ENCODE results near the gene BTNL3. TPM values are rescaled to one million over a fixed set of nuclear protein-coding genes. Genes with fewer than 3 reads are reported as not detected.
"Not testable (repeated sequence)": the region's sequence is repeated elsewhere in the genome, so short reads cannot be mapped to it uniquely, and the experiment has no call there.

The BTNL3 gene
- total and polyA plus RNA-seq, 10 of the 15 experiments (the other 5 are each of a cell fraction or from before 2014, with no cell fraction given) = 0.39 TPM; not detected in 9

DNA sequence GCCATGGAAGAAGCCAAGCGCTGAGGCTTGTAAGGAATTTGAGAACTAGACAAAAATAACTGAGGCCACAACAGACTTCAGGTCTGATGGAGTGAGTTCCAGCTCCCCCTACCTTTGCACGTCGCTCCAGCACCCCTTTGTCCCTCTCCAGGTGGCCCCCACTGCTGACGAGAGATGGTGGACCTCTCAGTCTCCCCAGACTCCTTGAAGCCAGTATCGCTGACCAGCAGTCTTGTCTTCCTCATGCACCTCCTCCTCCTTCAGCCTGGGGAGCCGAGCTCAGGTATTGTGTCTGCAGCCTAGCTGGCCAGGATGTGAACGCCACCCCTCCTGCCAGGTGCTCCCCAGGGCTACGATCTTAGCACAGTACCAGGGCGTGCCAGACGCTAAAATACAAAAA is 56.7 kb downstream of the BTNL3 start (continued):
- no peak for TF ChIP-seq MEF2A (IDR thresholded peaks at IDR 0.05; ENCODE audit: insufficient read depth, low read depth, low read length)
- TF ChIP-seq MYC (IDR thresholded peaks at IDR 0.05; ENCODE audit: insufficient read depth, insufficient read length, insufficient replicate concordance, low read length, severe bottlenecking) = no peak
- no peak for TF ChIP-seq MTA2 (IDR thresholded peaks at IDR 0.05; ENCODE audit: low read depth)
- TF ChIP-seq RAD51 (IDR thresholded peaks at IDR 0.05) = no peak
- TF ChIP-seq TBL1XR1 (IDR thresholded peaks at IDR 0.05; ENCODE audit: low read depth, low read length) = no peak
- no peak for TF ChIP-seq CBX3 (IDR thresholded peaks at IDR 0.05; ENCODE audit: borderline replicate concordance, low read depth)
- no peak for TF ChIP-seq TCF3 (IDR thresholded peaks at IDR 0.05; ENCODE audit: borderline replicate concordance, insufficient read depth, low read depth, low read length)
- TF ChIP-seq KAT2A (conservative IDR thresholded peaks at IDR 0.05; ENCODE audit: control insufficient read depth, low read depth, low read length) = no peak
- TF ChIP-seq ZBTB4 (CRISPR knock-in tag; IDR thresholded peaks at IDR 0.05) = no peak
- TF ChIP-seq ZBTB33 (IDR thresholded peaks at IDR 0.05) = no peak
- TF ChIP-seq SKIL (IDR thresholded peaks at IDR 0.05; ENCODE audit: low read depth, poor library complexity, severe bottlenecking) = no peak

GRCh38 chr5:181045857-181046256 is 57.2 kb downstream of the BTNL3 start:
- FAIRE-seq; H2AFZ ChIP-seq (ENCODE audit: control insufficient read depth, low read depth, low read length); ATAC-seq; H3K27ac ChIP-seq (ENCODE audit: control insufficient read depth, insufficient read depth); H3K4me3 ChIP-seq; POLR2A ChIA-PET; DNase-seq (ENCODE audit: low read depth, low spot score); H3K36me3 ChIP-seq (ENCODE audit: control insufficient read depth in 2 of 2, insufficient read depth in 2 of 2, low read length in 1 of 2); H3K27me3 ChIP-seq (replicated peaks in 1 of 2; ENCODE audit: control insufficient read depth in 2 of 2, insufficient read depth in 2 of 2, low read length in 1 of 2); H3K79me2 ChIP-seq (ENCODE audit: control insufficient read depth, insufficient read depth, low read length); H3K4me1 ChIP-seq (ENCODE audit: control insufficient read depth, insufficient read depth, low read length); RAD21 ChIA-PET (ENCODE audit: unreplicated experiment); H3K4me2 ChIP-seq (ENCODE audit: control insufficient read depth, insufficient read depth); intact Hi-C loops (cut with micrococcal nuclease; ENCODE audit: unreplicated experiment); H3K9ac ChIP-seq (ENCODE audit: control insufficient read depth, insufficient read depth, low read length); CTCF ChIA-PET; H3K9me3 ChIP-seq (replicated peaks; ENCODE audit: control insufficient read depth, insufficient read depth, low read length); H4K20me1 ChIP-seq (ENCODE audit: control insufficient read depth, insufficient read depth); in situ Hi-C loops (cut with MboI); BruUV-seq (replicated peaks): not testable (repeated sequence)
- SMC1A ChIA-PET (ENCODE audit: uncharacterized antibody, unreplicated experiment) = interaction anchor here (0.9 to 1.2 kb wide), 3 partner anchors 70 to 105 kb away, joined by 3 to 4 read pairs (median 3); no protein-coding TSS in a partner anchor
- no CpG with 5 or more reads among the region's 1 CpG for WGBS (ENCODE audit: insufficient coverage, insufficient replicate concordance, low lambda C conversion rate, missing lambda C conversion rate)
